ENCODE data around the gene UCK2.

GRCh38 chr1:165894591-165894990 is 67.2 kb downstream of the UCK2 start:
- TF ChIP-seq ZFP30 (CRISPR knock-in tag; IDR thresholded peaks at IDR 0.05) (no peak), ISL1 (CRISPR knock-in tag; IDR thresholded peaks at IDR 0.05) (no peak), CREB5 (CRISPR knock-in tag; IDR thresholded peaks at IDR 0.05; ENCODE audit: low read depth) (no peak), TCF4 (CRISPR knock-in tag; IDR thresholded peaks at IDR 0.05; ENCODE audit: borderline replicate concordance) (no peak), ZFP3 (CRISPR knock-in tag; IDR thresholded peaks at IDR 0.05) (no peak), PATZ1 (CRISPR knock-in tag; IDR thresholded peaks at IDR 0.05; ENCODE audit: borderline replicate concordance) (no peak), OSR1 (CRISPR knock-in tag; IDR thresholded peaks at IDR 0.05) (no peak), RARB (CRISPR knock-in tag; IDR thresholded peaks at IDR 0.05) (no peak), ARNTL (CRISPR knock-in tag; IDR thresholded peaks at IDR 0.05; ENCODE audit: borderline replicate concordance, low read depth) (no peak), CSDC2 (CRISPR knock-in tag; IDR thresholded peaks at IDR 0.05) (no peak), CSRNP3 (CRISPR knock-in tag; IDR thresholded peaks at IDR 0.05) (no peak), BACH2 (CRISPR knock-in tag; IDR thresholded peaks at IDR 0.05; ENCODE audit: borderline replicate concordance) (no peak)
